ENCODE data around the gene SLC25A26.

The SLC25A26 gene

GRCh38 chr3:66338927-66339326 lies 118.1 kb downstream of the SLC25A26 start:
- DNase-seq, result no peak

- no peak for DNase-seq
Observed at GRCh38 chr3:66342717-66343356, 122.0 kb downstream of the SLC25A26 start.

- no peak for DNase-seq
Observed at GRCh38 chr3:66344391-66344811, 123.6 kb downstream of the SLC25A26 start.

GRCh38 chr3:66344848-66345578 lies 124.2 kb downstream of the SLC25A26 start:
- no peak for DNase-seq

- DNase-seq, result no peak
Observed at GRCh38 chr3:66348704-66349103, 127.9 kb downstream of the SLC25A26 start.

- no peak for DNase-seq
Observed at GRCh38 chr3:66350601-66351000, 129.8 kb downstream of the SLC25A26 start.

GRCh38 chr3:66353039-66353438 lies 132.2 kb downstream of the SLC25A26 start:
- no peak for DNase-seq

GRCh38 chr3:66353530-66353929 lies 132.7 kb downstream of the SLC25A26 start:
- no peak for DNase-seq

- DNase-seq, result no peak
Observed at GRCh38 chr3:66354001-66354400, 133.2 kb downstream of the SLC25A26 start.

GRCh38 chr3:66355394-66355793 lies 134.6 kb downstream of the SLC25A26 start:
- no peak for DNase-seq

GRCh38 chr3:66355997-66356396 lies 135.2 kb downstream of the SLC25A26 start:
- no peak for DNase-seq

- no peak for DNase-seq
Observed at GRCh38 chr3:66361356-66361755, 140.6 kb downstream of the SLC25A26 start.

- DNase-seq, result no peak
Observed at GRCh38 chr3:66362541-66362941, 141.7 kb downstream of the SLC25A26 start.

- no peak for DNase-seq
Observed at GRCh38 chr3:66363148-66363547, 142.3 kb downstream of the SLC25A26 start.

- no peak for DNase-seq
Observed at GRCh38 chr3:66365080-66365479, 144.3 kb downstream of the SLC25A26 start.

GRCh38 chr3:66366747-66367146 lies 145.9 kb downstream of the SLC25A26 start:
- no peak for DNase-seq

- DNase-seq, result no peak
Observed at GRCh38 chr3:66367979-66368378, 147.2 kb downstream of the SLC25A26 start.

- no peak for DNase-seq
Observed at GRCh38 chr3:66370179-66370578, 149.4 kb downstream of the SLC25A26 start.

- no peak for DNase-seq
Observed at GRCh38 chr3:66371432-66371831, 150.6 kb downstream of the SLC25A26 start.

- DNase-seq, result peak; percentile 23
Observed at GRCh38 chr3:66372681-66373350, 152.0 kb downstream of the SLC25A26 start.

- no peak for DNase-seq
Observed at GRCh38 chr3:66376568-66376967, 155.8 kb downstream of the SLC25A26 start.

GRCh38 chr3:66377800-66378199 lies 157.0 kb downstream of the SLC25A26 start:
- DNase-seq, result no peak

- DNase-seq, result no peak
Observed at GRCh38 chr3:66378256-66378655, 157.5 kb downstream of the SLC25A26 start.

- no peak for DNase-seq
Observed at GRCh38 chr3:66379565-66379964, 158.8 kb downstream of the SLC25A26 start.

Measured in NCI-H774 (cell line).